Endodermal cell (in vitro differentiated cells): ENCODE results near the gene CHMP2A. TPM values are rescaled to one million over a fixed set of nuclear protein-coding genes. Genes with fewer than 3 reads are reported as not detected.

ENCODE experiments used
- DNase-seq: peaks from one replicate; pipeline ENCODE4 v3.0.0-alpha.2; 2017
- H3K27ac ChIP-seq: 2 replicates; pipeline ENCODE4 v1.5.1; 2013; ENCODE audit warnings: mild to moderate bottlenecking, low read depth, low read length, moderate library complexity
- H3K27me3 ChIP-seq: 2 replicates; pipeline ENCODE4 v1.6.1; 2013; ENCODE audit warnings: mild to moderate bottlenecking, low read length, moderate library complexity; ENCODE audit not compliant: insufficient read depth, control insufficient read depth, poor library complexity, severe bottlenecking
- H3K36me3 ChIP-seq: 2 replicates; pipeline ENCODE4 v1.7.0; 2013; ENCODE audit warnings: mild to moderate bottlenecking, low read length, moderate library complexity; ENCODE audit not compliant: control insufficient read depth, insufficient read depth
- H3K4me1 ChIP-seq: one replicate; pipeline ENCODE4 v1.7.0; 2013; ENCODE audit warnings: low read length; ENCODE audit not compliant: control insufficient read depth, insufficient read depth
- H3K4me3 ChIP-seq: 2 replicates; pipeline ENCODE4 v1.5.1; 2013; ENCODE audit warnings: mild to moderate bottlenecking, low read length, moderate library complexity
- H3K9ac ChIP-seq: 2 replicates; pipeline ENCODE4 v1.6.1; 2013; ENCODE audit warnings: mild to moderate bottlenecking, low read length, moderate library complexity; ENCODE audit not compliant: poor library complexity, severe bottlenecking; ENCODE audit errors: extremely low read depth
- H3K9me3 ChIP-seq: 2 replicates; pipeline ENCODE4 v1.6.1; 2013; ENCODE audit warnings: mild to moderate bottlenecking, low read length, moderate library complexity; ENCODE audit not compliant: control insufficient read depth
- H3K27ac Mint-ChIP-seq: 2 replicates; pipeline ENCODE4 v1.8.0; 2020; ENCODE audit warnings: mixed read lengths
- H3K27me3 Mint-ChIP-seq: 2 replicates; pipeline ENCODE4 v1.8.0; 2021; ENCODE audit warnings: mild to moderate bottlenecking, mixed read lengths; ENCODE audit not compliant: insufficient read depth
- H3K36me3 Mint-ChIP-seq: 2 replicates; pipeline ENCODE4 v1.8.0; 2020; ENCODE audit warnings: low read depth, mixed read lengths
- H3K4me1 Mint-ChIP-seq: 2 replicates; pipeline ENCODE4 v1.8.0; 2020; ENCODE audit warnings: mixed read lengths
- H3K4me3 Mint-ChIP-seq: 2 replicates; pipeline ENCODE4 v1.8.0; 2020; ENCODE audit warnings: mild to moderate bottlenecking, moderate library complexity, mixed read lengths
- H3K9me3 Mint-ChIP-seq: 2 replicates; pipeline ENCODE4 v1.8.0; 2020; ENCODE audit warnings: mild to moderate bottlenecking, mixed read lengths
- CTCF ChIP-seq: fragments of 200-600 bp; sonication (generic); conservative IDR thresholded peaks from 2 replicates; pipeline ENCODE4 v1.5.0; 2021; ENCODE audit warnings: antibody characterized with exemption, mild to moderate bottlenecking
- WGBS, 2 experiments: methylation state at CpG; one replicate each; pipeline versions ENCODE4 v1.1.5 to v1.1.7; 2013; ENCODE audit warnings: missing lambda C conversion rate in 2 of 2, mixed read lengths in 1 of 2; ENCODE audit not compliant: insufficient coverage in 1 of 2, insufficient read length in 1 of 2; 5-methylcytosine and 5-hydroxymethylcytosine counted together
- total RNA-seq, 2 donors: library from RNA; stranded (reverse); fragmentation: NEBNext Ultra II Directional in 1 of 2; extraction: Animal tissue kit (Norgen Biotek cat#: 25700) in 1 of 2; gene quantifications; 2 replicates in 1 of 2; 3 replicates in 1 of 2; pipeline ENCODE4 v1.2.1, GENCODE V29; 2021

The CHMP2A gene
- total RNA-seq, 2 donors from 2014 or later: 97.7 to 147 TPM

GRCh38 chr19:58558623-58559274, 3.8 kb upstream of the CHMP2A start:
- H3K27ac Mint-ChIP-seq: peak overlapping the region; percentile 99
- H3K9me3 Mint-ChIP-seq: no peaks in the 10 kb centered on the region
- Histone ChIP-seq H3K27ac (peak overlapping the region; percentile 99), H3K36me3 (peaks cover 21% of the 10 kb centered on the region), H3K27me3 (peaks cover 6% of the 10 kb centered on the region), H3K9me3 (no peaks in the 10 kb centered on the region), H3K4me1 (no peaks in the 10 kb centered on the region), H3K9ac (peak overlapping the region; percentile 95), H3K4me3 (peak overlapping the region; percentile 98)
- 0 to 1% methylated on average over 33 to 76 of the region's 76 CpGs for WGBS, 2 experiments
- peaks cover 24% of the 10 kb centered on the region for H3K4me1 Mint-ChIP-seq
- peaks cover 2% of the 10 kb centered on the region for H3K27me3 Mint-ChIP-seq
- H3K4me3 Mint-ChIP-seq: peak overlapping the region; percentile 96
- peak; percentile 100 for DNase-seq
- no peak for TF ChIP-seq CTCF
- H3K36me3 Mint-ChIP-seq: peaks cover 22% of the 10 kb centered on the region

- Histone ChIP-seq H3K36me3 (peaks cover 25% of the 10 kb centered on the region), H3K9ac (peak within 1 kb of the TSS; percentile 95), H3K9me3 (no peaks in the 10 kb centered on the region), H3K27me3 (peaks cover 6% of the 10 kb centered on the region), H3K4me1 (no peaks in the 10 kb centered on the region), H3K27ac (peak within 1 kb of the TSS; percentile 99), H3K4me3 (peak within 1 kb of the TSS; percentile 99)
- Mint-ChIP-seq H3K36me3 (peaks cover 25% of the 10 kb centered on the region), H3K27me3 (peaks cover 2% of the 10 kb centered on the region), H3K9me3 (no peaks in the 10 kb centered on the region), H3K27ac (peak within 1 kb of the TSS; percentile 99), H3K4me1 (peaks cover 27% of the 10 kb centered on the region), H3K4me3 (peak within 1 kb of the TSS; percentile 96)
- DNase-seq: peak; percentile 88
- no peak for TF ChIP-seq CTCF
- WGBS, 2 experiments: 0% methylated on average over 8 to 61 of the region's 62 CpGs
These were observed 3.2 kb upstream of the CHMP2A start, which contains the start of gene UBE2M for GRCh38 chr19:58558066-58558622. Gene UBE2M (minus strand): TSS chr19:58558611. CDS start chr19:58558381, 230 bp downstream.

- Mint-ChIP-seq H3K9me3 (no peaks in the 10 kb centered on the region), H3K4me3 (peak overlapping the region; percentile 96), H3K36me3 (peaks cover 28% of the 10 kb centered on the region), H3K4me1 (peaks cover 27% of the 10 kb centered on the region), H3K27me3 (peaks cover 2% of the 10 kb centered on the region), H3K27ac (peak overlapping the region; percentile 95)
- peaks cover 30% of the 10 kb centered on the region for H3K36me3 ChIP-seq
- H3K9me3 ChIP-seq: no peaks in the 10 kb centered on the region
- peaks cover 6% of the 10 kb centered on the region for H3K27me3 ChIP-seq
- no peaks in the 10 kb centered on the region for H3K4me1 ChIP-seq
- H3K9ac ChIP-seq: peak overlapping the region; percentile 95
- peak overlapping the region; percentile 59 for H3K27ac ChIP-seq
- DNase-seq: no peak
- H3K4me3 ChIP-seq: peak overlapping the region; percentile 99
- WGBS, 2 experiments: 40 to 41% methylated on average over 9 to 12 of the region's 12 CpGs
- TF ChIP-seq CTCF: no peak
These were observed 2.5 kb upstream of the CHMP2A start for GRCh38 chr19:58557221-58558065.
